Activated CD8-positive, alpha-beta memory T cell treated with anti-CD3 and anti-CD28 coated beads for 48 hours (primary cell): ENCODE measurements around the gene SCN7A.
"Not testable (repeated sequence)": the region's sequence is repeated elsewhere in the genome, so short reads cannot be mapped to it uniquely, and the experiment has no call there.

Source experiments
- DNase-seq, 3 experiments: peaks; one replicate each; pipeline ENCODE4 v3.0.0-alpha.2; 2020; ENCODE audit warnings: low read depth in 2 of 3, low spot score in 2 of 3

Gene SCN7A

GRCh38 chr2:166360906-166361305, 133.1 kb downstream of the SCN7A start:
- DNase-seq: no peak

DNA sequence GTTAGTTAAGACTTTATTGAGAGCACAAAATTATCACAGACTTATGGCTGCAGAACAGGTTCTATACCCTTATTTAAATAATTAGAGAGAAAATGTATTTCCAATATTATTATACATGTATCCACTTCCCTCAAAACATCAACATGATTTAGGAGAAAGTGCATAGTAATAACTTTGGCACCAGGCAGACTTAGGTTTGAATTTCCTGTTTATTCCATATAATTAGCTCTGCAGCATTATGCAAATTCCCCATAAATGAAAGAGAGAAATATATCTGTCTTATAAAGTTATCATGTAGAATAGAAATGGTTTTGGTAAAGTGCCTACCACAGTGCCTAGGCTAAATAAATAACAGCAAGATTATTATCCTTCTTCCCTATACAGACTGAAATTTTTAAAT, 133.6 kb downstream of the SCN7A start:
- DNase-seq: no peak

DNA sequence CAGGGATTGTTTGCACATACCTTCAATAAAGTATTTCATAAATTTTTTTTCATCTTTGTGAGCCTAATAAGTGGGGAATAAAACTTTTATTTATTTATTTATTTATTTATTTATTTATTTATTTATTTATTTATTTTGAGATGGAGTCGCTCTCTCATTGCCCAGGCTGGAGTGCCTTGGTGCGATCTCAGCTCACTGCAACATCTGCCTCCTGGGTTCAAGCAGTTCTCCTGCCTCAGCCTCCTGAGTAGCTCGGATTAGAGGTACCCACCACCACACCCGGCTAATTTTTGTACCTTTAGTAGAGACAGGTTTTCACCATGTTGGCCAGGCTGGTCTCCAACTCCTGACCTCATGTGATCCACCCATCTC, 136.1 kb downstream of the SCN7A start:
- not testable (repeated sequence) for DNase-seq

- no peak for DNase-seq
Measured at GRCh38 chr2:166357068-166357949, 136.7 kb downstream of the SCN7A start.
